Panc1 (cell line): Measurements from ENCODE around the gene VASH2.

Source experiments
- CTCF ChIP-seq: fragments of 450-650 bp; IDR thresholded peaks from 2 replicates; pipeline ENCODE4 v1.5.1; 2017; ENCODE audit warnings: mild to moderate bottlenecking
- POLR2AphosphoS5 ChIP-seq: IDR thresholded peaks from 2 replicates; pipeline ENCODE4 v1.6.1; 2012; ENCODE audit warnings: mild to moderate bottlenecking, low read depth, low read length, moderate library complexity

GRCh38 chr1:213017447-213018273 is 67.3 kb downstream of the VASH2 start:
- TF ChIP-seq CTCF = no peak
- TF ChIP-seq POLR2AphosphoS5 = no peak
